Small intestine (tissue), 7 donors: Measurements from ENCODE around the gene TCEAL1. TPM values are rescaled to one million over a fixed set of nuclear protein-coding genes. Genes with fewer than 3 reads are reported as not detected.
"Not testable (repeated sequence)": the region's sequence is repeated elsewhere in the genome, so short reads cannot be mapped to it uniquely, and the experiment has no call there.

Source experiments
- DNase-seq, 2 donors: peaks; one replicate each; pipeline versions ENCODE4 v3.0.0 to v3.0.0-alpha.2; 2013
- FAIRE-seq: peaks from 2 replicates; lab custom pipeline; 2012; peaks lifted over from hg19 to GRCh38; lab: Jason Lieb, UNC
- H3K27ac ChIP-seq, 3 donors: one replicate each; pipeline ENCODE4 v1.5.1; 2013; ENCODE audit warnings: low read length in 2 of 3, mild to moderate bottlenecking in 2 of 3, control low read depth in 1 of 3, inconsistent platforms in 1 of 3, low read depth in 1 of 3, moderate library complexity in 1 of 3
- H3K27me3 ChIP-seq, 3 donors: one replicate each; pipeline ENCODE4 v1.6.1; 2013; ENCODE audit warnings: low read length in 3 of 3, inconsistent platforms in 1 of 3; ENCODE audit not compliant: control insufficient read depth in 3 of 3, insufficient read depth in 3 of 3
- H3K36me3 ChIP-seq, 3 donors: one replicate each; pipeline ENCODE4 v1.6.1; 2013; ENCODE audit warnings: low read length in 3 of 3, inconsistent platforms in 1 of 3, low read depth in 1 of 3, mild to moderate bottlenecking in 1 of 3, moderate library complexity in 1 of 3; ENCODE audit not compliant: control insufficient read depth in 3 of 3, insufficient read depth in 2 of 3
- H3K4me1 ChIP-seq, 3 donors: one replicate each; pipeline ENCODE4 v1.6.1; 2013; ENCODE audit warnings: low read length in 2 of 3, inconsistent platforms in 1 of 3, low read depth in 1 of 3, mild to moderate bottlenecking in 1 of 3, moderate library complexity in 1 of 3; ENCODE audit not compliant: control insufficient read depth in 3 of 3, insufficient read depth in 2 of 3
- H3K4me3 ChIP-seq, 3 donors: one replicate each; pipeline ENCODE4 v1.5.1; 2013; ENCODE audit warnings: low read length in 3 of 3, control low read depth in 1 of 3, inconsistent platforms in 1 of 3, low read depth in 1 of 3, mild to moderate bottlenecking in 1 of 3, moderate library complexity in 1 of 3
- H3K9me3 ChIP-seq, 2 donors: one replicate each; pipeline ENCODE4 v1.6.1; 2013; ENCODE audit warnings: low read depth in 1 of 2, low read length in 1 of 2; ENCODE audit not compliant: control insufficient read depth in 2 of 2, insufficient read depth in 1 of 2
- WGBS, 3 donors: extraction: QIAGEN DNeasy Blood & Tissue Kit; methylation state at CpG; one replicate each; pipeline ENCODE4 v1.1.7; 2013; 5-methylcytosine and 5-hydroxymethylcytosine counted together
- polyA plus RNA-seq, 4 donors: library from polyadenylated mRNA; stranded (reverse) in 3 of 4; unstranded in 1 of 4; fragments of 200-250 nt in 3 of 4; fragments of 120-200 nt in 1 of 4; gene quantifications; one replicate each; pipeline versions ENCODE4 v1.2.1 to v1.2.3, GENCODE V29; 2013
- donor health status: healthy with polysubstance abuse.
- donor health status: control.
- donor health status: control.
- donor health status: Bipolar disorder and iron deficiency.
- donor health status: healthy.

TCEAL1 gene
- polyA plus RNA-seq, 4 donors: 17.9 to 33.0 (median 26.9) TPM

GRCh38 chrX:103624111-103624510, 4.7 kb upstream of the TCEAL1 start:
- Histone ChIP-seq H3K4me3 (no peak overlapping the region), H3K9me3 (no peaks in the 10 kb centered on the region), H3K36me3 (peaks cover 0 to 2% (median 0%) of the 10 kb centered on the region in 3 donors), H3K27me3 (no peaks in the 10 kb centered on the region), H3K27ac (peak overlapping the region in 2 of 3 donors; percentile 31 to 53), H3K4me1 (peaks cover 0 to 4% (median 0%) of the 10 kb centered on the region in 3 donors)
- 63 to 83% (median 79%) methylated on average over 4 of the region's 4 CpGs for WGBS, 3 donors
- DNase-seq (no peak), FAIRE-seq (no peak)

- Histone ChIP-seq H3K36me3 (peaks cover 0 to 7% (median 0%) of the 10 kb centered on the region in 3 donors), H3K27ac (no peak overlapping the region), H3K4me1 (peaks cover 0 to 4% (median 0%) of the 10 kb centered on the region in 3 donors), H3K4me3 (no peak overlapping the region), H3K9me3 (no peaks in the 10 kb centered on the region), H3K27me3 (no peaks in the 10 kb centered on the region)
- DNase-seq (no peak), FAIRE-seq (no peak)
Measured at GRCh38 chrX:103626855-103627254, 1.9 kb upstream of the TCEAL1 start.

GRCh38 chrX:103629318-103630170, 769 bp downstream of the TCEAL1 start:
- Histone ChIP-seq H3K27ac (peak overlapping the region; percentile 58 to 99 (median 94)), H3K4me1 (peaks cover 0 to 4% (median 0%) of the 10 kb centered on the region in 3 donors), H3K4me3 (peak overlapping the region; percentile 57 to 72 (median 64)), H3K9me3 (no peaks in the 10 kb centered on the region), H3K27me3 (no peaks in the 10 kb centered on the region), H3K36me3 (peaks cover 0 to 7% (median 0%) of the 10 kb centered on the region in 3 donors)
- whole genome bisulfite sequencing, 3 donors: 1 to 22% (median 7%) methylated on average over 37 to 49 of the region's 49 CpGs
- FAIRE-seq: no peak
- peak; percentile 42 to 81 for DNase-seq

GRCh38 chrX:103630171-103630511, 1.4 kb downstream of the TCEAL1 start:
- Histone ChIP-seq H3K4me1 (peaks cover 0 to 3% (median 0%) of the 10 kb centered on the region in 3 donors), H3K27me3 (no peaks in the 10 kb centered on the region), H3K27ac (peak overlapping the region; percentile 58 to 99 (median 94)), H3K9me3 (no peaks in the 10 kb centered on the region), H3K4me3 (peak overlapping the region; percentile 57 to 72 (median 64)), H3K36me3 (peaks cover 0 to 7% (median 0%) of the 10 kb centered on the region in 3 donors)
- DNase-seq (no peak), FAIRE-seq (no peak)
- WGBS, 3 donors: 19 to 53% (median 21%) methylated on average over 6 of the region's 6 CpGs

GRCh38 chrX:103631145-103631544, 2.4 kb downstream of the TCEAL1 start:
- no peak overlapping the region for H3K27ac ChIP-seq
- H3K9me3 ChIP-seq: no peaks in the 10 kb centered on the region
- WGBS, 3 donors: 84 to 95% (median 93%) methylated on average over 5 of the region's 5 CpGs
- DNase-seq (no peak), FAIRE-seq (no peak)
- H3K4me1 ChIP-seq: no peaks in the 10 kb centered on the region
- H3K4me3 ChIP-seq: no peak overlapping the region
- H3K27me3 ChIP-seq: no peaks in the 10 kb centered on the region
- peaks cover 0 to 5% (median 0%) of the 10 kb centered on the region in 3 donors for H3K36me3 ChIP-seq

GRCh38 chrX:103635436-103635835, 6.7 kb downstream of the TCEAL1 start:
- no peak overlapping the region for H3K27ac ChIP-seq
- no peak for FAIRE-seq
- no peaks in the 10 kb centered on the region for H3K4me1 ChIP-seq
- 54 to 73% (median 73%) methylated on average over 2 of the region's 2 CpGs for WGBS, 3 donors
- H3K4me3 ChIP-seq: no peak overlapping the region
- H3K9me3 ChIP-seq: no peaks in the 10 kb centered on the region
- no peaks in the 10 kb centered on the region for H3K27me3 ChIP-seq
- H3K36me3 ChIP-seq: peaks cover 0 to 5% (median 0%) of the 10 kb centered on the region in 3 donors
- DNase-seq: no peak

- DNase-seq (no peak), FAIRE-seq (no peak)
- no peak overlapping the region for H3K27ac ChIP-seq
- no peak overlapping the region for H3K4me3 ChIP-seq
- WGBS, 3 donors: 69 to 85% (median 73%) methylated on average over 2 of the region's 2 CpGs
- no peaks in the 10 kb centered on the region for H3K36me3 ChIP-seq
- H3K9me3 ChIP-seq: no peaks in the 10 kb centered on the region
- no peaks in the 10 kb centered on the region for H3K4me1 ChIP-seq
- no peaks in the 10 kb centered on the region for H3K27me3 ChIP-seq
Measured at GRCh38 chrX:103637604-103638338, 9.0 kb downstream of the TCEAL1 start.

- WGBS, 3 donors: 48 to 54% (median 52%) methylated on average over 4 to 6 of the region's 6 CpGs
- not testable (repeated sequence) for H3K27me3 ChIP-seq, H3K36me3 ChIP-seq, H3K4me1 ChIP-seq, H3K4me3 ChIP-seq, H3K9me3 ChIP-seq, H3K27ac ChIP-seq, FAIRE-seq
- peak in 1 of 2 donors; percentile 9 for DNase-seq
Measured at GRCh38 chrX:103638479-103639346, 9.9 kb downstream of the TCEAL1 start.
